Esophagus muscularis mucosa (tissue), 3 donors: ENCODE measurements around the gene CYP4F22.

Experiments used
- CTCF ChIP-seq, 3 experiments: fragments of 200-600 bp in 2 of 3; fragments of 450-650 bp in 1 of 3; sonication (generic) in 2 of 3; IDR thresholded peaks; one replicate each; pipeline ENCODE4 v1.5.1; 2017 to 2019; ENCODE audit warnings: antibody characterized with exemption in 3 of 3, mild to moderate bottlenecking in 2 of 3, moderate library complexity in 1 of 3
- POLR2A ChIP-seq: fragments of 450-650 bp; IDR thresholded peaks from one replicate; pipeline ENCODE4 v1.6.1; 2017; ENCODE audit warnings: antibody characterized with exemption, moderate library complexity, mild to moderate bottlenecking, low read depth

GRCh38 chr19:15501596-15501995 is 6.7 kb upstream of the CYP4F22 start:
- TF ChIP-seq CTCF (IDR thresholded peaks at IDR 0.05) (no peak), POLR2A (no peak)
